ENCODE data around the gene FOS.

- peak in 2 of 6 experiments; percentile 23 to 25 for TF ChIP-seq CTCF (IDR thresholded peaks at IDR 0.05)
- no peak for TF ChIP-seq POLR2A (IDR thresholded peaks at IDR 0.05)
Observed at GRCh38 chr14:75259510-75259855, 19.1 kb upstream of the FOS start.

All from thyroid gland (tissue), 4 donors.